Activated CD8-positive, alpha-beta memory T cell treated with anti-CD3 and anti-CD28 coated beads for 1 hour (primary cell): ENCODE data around the gene SCGB3A1.

ENCODE experiments used
- DNase-seq, 2 donors: peaks; one replicate each; pipeline ENCODE4 v3.0.0-alpha.2; 2020; ENCODE audit warnings: low read depth in 1 of 2; ENCODE audit errors: extremely low read depth in 1 of 2

Gene SCGB3A1

GRCh38 chr5:180590543-180591310 is 572 bp downstream of the SCGB3A1 start:
- no peak for DNase-seq

GRCh38 chr5:180589771-180590542 is 1.3 kb downstream of the SCGB3A1 start:
- no peak for DNase-seq

DNA sequence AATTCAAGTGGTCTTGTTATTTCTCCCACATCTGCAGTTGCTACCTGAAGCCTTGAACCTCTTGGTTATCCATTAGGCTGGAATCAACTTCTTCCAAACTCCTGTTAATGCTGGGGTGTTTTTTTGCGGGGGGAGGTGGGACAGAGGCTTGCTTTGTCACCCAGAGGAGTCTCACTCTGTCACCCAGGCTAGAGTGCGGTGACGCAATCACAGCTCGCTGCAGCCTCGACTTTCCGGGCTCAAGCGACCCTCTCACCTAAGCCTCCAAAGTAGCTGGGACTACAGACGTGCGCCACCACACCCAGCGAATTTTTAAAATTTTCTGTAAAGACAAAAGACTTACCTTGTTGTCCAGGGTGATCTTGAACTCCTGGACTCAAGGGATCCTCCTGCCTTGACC is 4.4 kb downstream of the SCGB3A1 start:
- no peak for DNase-seq

GRCh38 chr5:180586204-180586603 is 5.1 kb downstream of the SCGB3A1 start:
- no peak for DNase-seq

DNA sequence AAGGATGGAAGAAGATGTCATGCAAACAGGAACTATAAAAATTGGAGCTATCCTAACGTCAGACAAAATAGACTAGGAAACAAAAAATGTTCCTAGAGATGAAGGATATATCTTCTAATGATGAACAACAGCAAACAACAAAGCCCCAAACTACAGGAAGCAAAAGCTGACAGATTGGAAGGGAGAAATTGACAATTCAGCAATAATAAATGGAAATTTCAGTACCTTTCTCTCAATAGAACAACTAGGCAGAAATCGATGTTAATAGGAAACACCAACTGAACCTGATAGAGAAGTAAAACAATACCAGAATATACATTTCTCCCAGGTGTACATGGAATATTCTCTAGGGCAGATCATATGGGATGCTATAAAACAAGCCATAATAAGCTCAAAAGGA is 7.6 kb downstream of the SCGB3A1 start:
- no peak for DNase-seq

GRCh38 chr5:180580681-180581080 is 10.6 kb downstream of the SCGB3A1 start:
- no peak for DNase-seq

- DNase-seq = no peak
These were observed 15.7 kb downstream of the SCGB3A1 start for GRCh38 chr5:180575571-180575970.

- no peak for DNase-seq
These were observed 22.4 kb downstream of the SCGB3A1 start for GRCh38 chr5:180568914-180569313.

- DNase-seq = no peak
These were observed 27.3 kb downstream of the SCGB3A1 start for GRCh38 chr5:180563994-180564393.

- no peak for DNase-seq
These were observed 33.1 kb downstream of the SCGB3A1 start for GRCh38 chr5:180558232-180558631.

GRCh38 chr5:180557217-180557809 is 34.0 kb downstream of the SCGB3A1 start:
- no peak for DNase-seq

- no peak for DNase-seq
These were observed 36.0 kb downstream of the SCGB3A1 start for GRCh38 chr5:180555168-180555921.

GRCh38 chr5:180553530-180553929 is 37.8 kb downstream of the SCGB3A1 start:
- DNase-seq = no peak

DNA sequence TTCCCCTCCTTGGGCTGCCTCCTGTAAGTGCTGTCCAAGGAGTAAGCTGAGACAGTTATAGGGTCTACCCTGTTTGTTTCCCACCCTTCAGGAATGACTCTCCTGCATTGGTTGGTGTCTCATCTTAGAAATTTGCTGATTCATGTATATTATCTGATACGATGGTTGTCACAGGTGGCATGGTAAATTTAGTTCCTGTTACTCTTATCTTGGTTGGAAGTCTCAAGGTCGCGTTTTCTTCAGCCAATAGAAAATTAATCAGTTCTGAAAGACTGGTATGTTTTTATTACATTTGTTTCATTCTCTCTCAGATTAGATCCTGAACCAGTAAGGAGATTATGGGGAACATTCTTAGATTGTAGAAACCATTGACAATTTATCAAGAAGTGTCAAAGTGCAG is 42.7 kb downstream of the SCGB3A1 start:
- no peak for DNase-seq

DNA sequence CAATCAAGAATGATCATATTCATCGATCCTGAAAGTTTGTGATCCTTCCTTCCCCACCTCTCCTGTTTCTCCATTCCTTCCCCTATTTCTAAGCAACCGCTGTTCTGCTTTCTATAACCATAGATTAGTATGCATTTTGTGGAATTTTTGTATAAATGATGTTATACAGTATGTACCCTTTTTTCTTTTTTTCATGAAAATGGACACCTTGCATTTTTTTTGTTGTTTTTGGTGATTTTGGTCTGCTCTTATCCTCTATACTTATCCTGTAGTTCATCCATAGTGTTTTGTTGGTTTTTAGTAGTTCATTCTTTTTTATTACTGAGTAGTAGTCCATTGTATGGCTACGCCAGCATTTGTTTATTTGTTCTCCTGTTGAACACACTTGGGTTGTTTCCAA is 46.1 kb downstream of the SCGB3A1 start:
- no peak for DNase-seq

GRCh38 chr5:180541710-180542109 is 49.6 kb downstream of the SCGB3A1 start:
- DNase-seq = no peak
